WTC11 (cell line): ENCODE results near the gene PLEKHO2. TPM values are rescaled to one million over a fixed set of nuclear protein-coding genes. Genes with fewer than 3 reads are reported as not detected.

Experiments
- ATAC-seq: fragments of 200-7000 bp; cut with Tn5 transposase; 2 replicates; pipeline ENCODE4 v1.10.0; 2021; ENCODE audit warnings: mild to moderate bottlenecking, moderate library complexity
- CTCF ChIA-PET: fragments of 300-600 bp; sonication (Branson Sonifier 250); formaldehyde crosslinking; loops from one replicate; lab custom pipeline; 2021; ENCODE audit warnings: antibody characterized with exemption; lab: Charles Lee
- POLR2A ChIA-PET: fragments of 350-600 bp; sonication (Branson Sonifier 250); formaldehyde crosslinking; loops from one replicate; lab custom pipeline; 2021; ENCODE audit warnings: antibody characterized with exemption; lab: Charles Lee
- DNase-seq: peaks from one replicate; pipeline ENCODE4 v3.0.0; 2021; ENCODE audit warnings: low spot score
- H3K27ac Mint-ChIP-seq: 2 replicates; pipeline ENCODE4 v1.8.0; 2021; ENCODE audit warnings: mixed read lengths
- H3K27me3 Mint-ChIP-seq: 2 replicates; pipeline ENCODE4 v1.8.0; 2021; ENCODE audit warnings: low read depth, mild to moderate bottlenecking, moderate library complexity, mixed read lengths
- H3K36me3 Mint-ChIP-seq: 2 replicates; pipeline ENCODE4 v1.8.0; 2021; ENCODE audit warnings: mixed read lengths
- H3K4me1 Mint-ChIP-seq: 2 replicates; pipeline ENCODE4 v1.8.0; 2022; ENCODE audit warnings: mixed read lengths
- H3K4me3 Mint-ChIP-seq: 2 replicates; pipeline ENCODE4 v1.8.0; 2021; ENCODE audit warnings: mild to moderate bottlenecking, moderate library complexity, mixed read lengths
- H3K9me3 Mint-ChIP-seq: 2 replicates; pipeline ENCODE4 v1.8.0; 2021; ENCODE audit warnings: mixed read lengths
- ATF1 ChIP-seq: sonication (generic); formaldehyde crosslinking; IDR thresholded peaks from 2 replicates; pipeline ENCODE4 v1.8.1; 2023; ENCODE audit warnings: mild to moderate bottlenecking, moderate library complexity, missing genetic modification reagents
- ATF3 ChIP-seq: sonication (generic); formaldehyde crosslinking; conservative IDR thresholded peaks from 2 replicates; pipeline ENCODE4 v1.8.1; 2022; ENCODE audit warnings: mild to moderate bottlenecking, missing genetic modification reagents
- ESRRA ChIP-seq: sonication (generic); formaldehyde crosslinking; IDR thresholded peaks from 2 replicates; pipeline ENCODE4 v1.8.1; 2022; ENCODE audit warnings: mild to moderate bottlenecking, missing genetic modification reagents, borderline replicate concordance
- FOXK1 ChIP-seq: sonication (generic); formaldehyde crosslinking; IDR thresholded peaks from 2 replicates; pipeline ENCODE4 v1.8.0; 2022; ENCODE audit warnings: mild to moderate bottlenecking, moderate library complexity, missing genetic modification reagents
- FOXP4 ChIP-seq: sonication (generic); formaldehyde crosslinking; IDR thresholded peaks from 2 replicates; pipeline ENCODE4 v1.8.0; 2022; ENCODE audit warnings: mild to moderate bottlenecking, missing genetic modification reagents
- GTF2I ChIP-seq: fragments of 250-450 bp; sonication (Bioruptor Pico); conservative IDR thresholded peaks from 2 replicates; pipeline ENCODE4 v1.4.0; 2021; ENCODE audit warnings: mild to moderate bottlenecking
- IRF2 ChIP-seq: sonication (generic); formaldehyde crosslinking; IDR thresholded peaks from 2 replicates; pipeline ENCODE4 v1.8.0; 2022; ENCODE audit warnings: low read depth, missing genetic modification reagents, borderline replicate concordance
- NFE2L1 ChIP-seq: sonication (generic); formaldehyde crosslinking; IDR thresholded peaks from 2 replicates; pipeline ENCODE4 v1.8.1; 2023; ENCODE audit warnings: missing genetic modification reagents
- NR2C2 ChIP-seq: sonication (generic); formaldehyde crosslinking; IDR thresholded peaks from 2 replicates; pipeline ENCODE4 v1.8.0; 2022; ENCODE audit warnings: mild to moderate bottlenecking, missing genetic modification reagents
- OVOL2 ChIP-seq: fragments of 250-450 bp; sonication (Bioruptor Pico); IDR thresholded peaks from 2 replicates; pipeline ENCODE4 v1.9.0; 2021; ENCODE audit warnings: mild to moderate bottlenecking, borderline replicate concordance
- TCF7 ChIP-seq: sonication (generic); formaldehyde crosslinking; IDR thresholded peaks from 2 replicates; pipeline ENCODE4 v1.8.0; 2022; ENCODE audit warnings: mild to moderate bottlenecking, low read depth, missing genetic modification reagents, moderate library complexity
- ZNF219 ChIP-seq: sonication (generic); formaldehyde crosslinking; IDR thresholded peaks from 2 replicates; pipeline ENCODE4 v1.8.0; 2023; ENCODE audit warnings: missing genetic modification reagents, mild to moderate bottlenecking, borderline replicate concordance
- ZNF396 ChIP-seq: fragments of 250-450 bp; sonication (Bioruptor Pico); IDR thresholded peaks from 2 replicates; pipeline ENCODE4 v1.8.0; 2021; ENCODE audit warnings: mild to moderate bottlenecking, moderate library complexity, borderline replicate concordance
- ZNF416 ChIP-seq: fragments of 250-450 bp; sonication (Bioruptor Pico); IDR thresholded peaks from 2 replicates; pipeline ENCODE4 v1.9.0; 2021; ENCODE audit warnings: mild to moderate bottlenecking, inconsistent platforms
- ZSCAN18 ChIP-seq: fragments of 250-450 bp; sonication (Bioruptor Pico); IDR thresholded peaks from 2 replicates; pipeline ENCODE4 v2.1.2; 2022; ENCODE audit warnings: mild to moderate bottlenecking, moderate library complexity
- total RNA-seq: library from RNA; stranded (reverse); gene quantifications from 3 replicates; pipeline ENCODE4 v1.2.3, GENCODE V29; 2021
- TF ChIP-seq, protein P1 (sequence below): sonication (generic); formaldehyde crosslinking; IDR thresholded peaks from 2 replicates; pipeline ENCODE4 v1.8.0; 2022; ENCODE audit warnings: mild to moderate bottlenecking, missing genetic modification reagents
- TF ChIP-seq, protein P2 (sequence below): sonication (generic); formaldehyde crosslinking; IDR thresholded peaks from 2 replicates; pipeline ENCODE4 v1.8.1; 2023; ENCODE audit warnings: mild to moderate bottlenecking, missing genetic modification reagents, borderline replicate concordance
- TF ChIP-seq, protein P3 (sequence below): fragments of 250-450 bp; sonication (Bioruptor Pico); IDR thresholded peaks from 2 replicates; pipeline ENCODE4 v1.9.0; 2021; ENCODE audit warnings: mild to moderate bottlenecking, borderline replicate concordance

The PLEKHO2 gene
- total RNA-seq, 1 experiment from 2014 or later, result 22.1 TPM

DNA sequence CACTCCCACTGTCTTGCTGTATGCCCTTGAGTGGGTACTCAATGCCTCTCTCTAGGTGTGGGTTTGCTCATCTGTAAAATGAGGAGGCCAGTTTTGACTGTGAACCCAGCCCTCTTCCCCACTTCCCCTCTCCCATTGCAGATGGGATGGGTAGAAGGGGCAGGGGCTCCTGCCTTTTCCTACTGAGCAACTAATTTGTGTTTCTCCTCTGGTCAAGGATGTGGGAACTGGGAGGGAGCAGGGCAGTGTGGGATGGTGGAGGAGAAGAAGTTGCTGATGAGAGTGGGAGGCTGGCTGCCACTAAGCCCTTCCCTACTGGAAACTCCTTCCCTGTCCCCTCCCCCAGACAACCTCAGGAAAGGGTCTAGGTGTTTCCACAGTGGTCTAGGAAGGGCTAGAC lies 49.8 kb downstream of the PLEKHO2 start:
- ChIA-PET CTCF (interaction anchor here (0.6 kb wide), 1 partner anchor 56 kb away, joined by 3 read pairs; no protein-coding TSS in a partner anchor), POLR2A (no interaction called here)
- Mint-ChIP-seq H3K4me1 (peaks cover 45% of the 10 kb centered on the region), H3K36me3 (no peaks in the 10 kb centered on the region), H3K27ac (no peak overlapping the region), H3K9me3 (no peaks in the 10 kb centered on the region), H3K4me3 (no peak overlapping the region), H3K27me3 (no peaks in the 10 kb centered on the region)
- no peak for ATAC-seq
- DNase-seq, result no peak
- no peak for TF ChIP-seq ZNF219
- no peak for TF ChIP-seq GTF2I (CRISPR knock-in tag)
- TF ChIP-seq, protein P1, sequence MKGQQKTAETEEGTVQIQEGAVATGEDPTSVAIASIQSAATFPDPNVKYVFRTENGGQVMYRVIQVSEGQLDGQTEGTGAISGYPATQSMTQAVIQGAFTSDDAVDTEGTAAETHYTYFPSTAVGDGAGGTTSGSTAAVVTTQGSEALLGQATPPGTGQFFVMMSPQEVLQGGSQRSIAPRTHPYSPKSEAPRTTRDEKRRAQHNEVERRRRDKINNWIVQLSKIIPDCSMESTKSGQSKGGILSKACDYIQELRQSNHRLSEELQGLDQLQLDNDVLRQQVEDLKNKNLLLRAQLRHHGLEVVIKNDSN (CRISPR knock-in tag), result no peak
- no peak for TF ChIP-seq ATF3 (CRISPR knock-in tag)
- no peak for TF ChIP-seq ZSCAN18 (CRISPR knock-in tag)
- no peak for TF ChIP-seq ZNF396 (CRISPR knock-in tag)
- TF ChIP-seq, protein P2, sequence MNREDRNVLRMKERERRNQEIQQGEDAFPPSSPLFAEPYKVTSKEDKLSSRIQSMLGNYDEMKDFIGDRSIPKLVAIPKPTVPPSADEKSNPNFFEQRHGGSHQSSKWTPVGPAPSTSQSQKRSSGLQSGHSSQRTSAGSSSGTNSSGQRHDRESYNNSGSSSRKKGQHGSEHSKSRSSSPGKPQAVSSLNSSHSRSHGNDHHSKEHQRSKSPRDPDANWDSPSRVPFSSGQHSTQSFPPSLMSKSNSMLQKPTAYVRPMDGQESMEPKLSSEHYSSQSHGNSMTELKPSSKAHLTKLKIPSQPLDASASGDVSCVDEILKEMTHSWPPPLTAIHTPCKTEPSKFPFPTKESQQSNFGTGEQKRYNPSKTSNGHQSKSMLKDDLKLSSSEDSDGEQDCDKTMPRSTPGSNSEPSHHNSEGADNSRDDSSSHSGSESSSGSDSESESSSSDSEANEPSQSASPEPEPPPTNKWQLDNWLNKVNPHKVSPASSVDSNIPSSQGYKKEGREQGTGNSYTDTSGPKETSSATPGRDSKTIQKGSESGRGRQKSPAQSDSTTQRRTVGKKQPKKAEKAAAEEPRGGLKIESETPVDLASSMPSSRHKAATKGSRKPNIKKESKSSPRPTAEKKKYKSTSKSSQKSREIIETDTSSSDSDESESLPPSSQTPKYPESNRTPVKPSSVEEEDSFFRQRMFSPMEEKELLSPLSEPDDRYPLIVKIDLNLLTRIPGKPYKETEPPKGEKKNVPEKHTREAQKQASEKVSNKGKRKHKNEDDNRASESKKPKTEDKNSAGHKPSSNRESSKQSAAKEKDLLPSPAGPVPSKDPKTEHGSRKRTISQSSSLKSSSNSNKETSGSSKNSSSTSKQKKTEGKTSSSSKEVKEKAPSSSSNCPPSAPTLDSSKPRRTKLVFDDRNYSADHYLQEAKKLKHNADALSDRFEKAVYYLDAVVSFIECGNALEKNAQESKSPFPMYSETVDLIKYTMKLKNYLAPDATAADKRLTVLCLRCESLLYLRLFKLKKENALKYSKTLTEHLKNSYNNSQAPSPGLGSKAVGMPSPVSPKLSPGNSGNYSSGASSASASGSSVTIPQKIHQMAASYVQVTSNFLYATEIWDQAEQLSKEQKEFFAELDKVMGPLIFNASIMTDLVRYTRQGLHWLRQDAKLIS, result no peak
- TF ChIP-seq FOXP4 (CRISPR knock-in tag), result no peak
- no peak for TF ChIP-seq NFE2L1
- no peak for TF ChIP-seq NR2C2 (CRISPR knock-in tag)
- TF ChIP-seq IRF2 (CRISPR knock-in tag), result no peak
- TF ChIP-seq ESRRA (CRISPR knock-in tag), result no peak
- no peak for TF ChIP-seq ATF1
- TF ChIP-seq ZNF416 (CRISPR knock-in tag), result no peak
- TF ChIP-seq, protein P3, sequence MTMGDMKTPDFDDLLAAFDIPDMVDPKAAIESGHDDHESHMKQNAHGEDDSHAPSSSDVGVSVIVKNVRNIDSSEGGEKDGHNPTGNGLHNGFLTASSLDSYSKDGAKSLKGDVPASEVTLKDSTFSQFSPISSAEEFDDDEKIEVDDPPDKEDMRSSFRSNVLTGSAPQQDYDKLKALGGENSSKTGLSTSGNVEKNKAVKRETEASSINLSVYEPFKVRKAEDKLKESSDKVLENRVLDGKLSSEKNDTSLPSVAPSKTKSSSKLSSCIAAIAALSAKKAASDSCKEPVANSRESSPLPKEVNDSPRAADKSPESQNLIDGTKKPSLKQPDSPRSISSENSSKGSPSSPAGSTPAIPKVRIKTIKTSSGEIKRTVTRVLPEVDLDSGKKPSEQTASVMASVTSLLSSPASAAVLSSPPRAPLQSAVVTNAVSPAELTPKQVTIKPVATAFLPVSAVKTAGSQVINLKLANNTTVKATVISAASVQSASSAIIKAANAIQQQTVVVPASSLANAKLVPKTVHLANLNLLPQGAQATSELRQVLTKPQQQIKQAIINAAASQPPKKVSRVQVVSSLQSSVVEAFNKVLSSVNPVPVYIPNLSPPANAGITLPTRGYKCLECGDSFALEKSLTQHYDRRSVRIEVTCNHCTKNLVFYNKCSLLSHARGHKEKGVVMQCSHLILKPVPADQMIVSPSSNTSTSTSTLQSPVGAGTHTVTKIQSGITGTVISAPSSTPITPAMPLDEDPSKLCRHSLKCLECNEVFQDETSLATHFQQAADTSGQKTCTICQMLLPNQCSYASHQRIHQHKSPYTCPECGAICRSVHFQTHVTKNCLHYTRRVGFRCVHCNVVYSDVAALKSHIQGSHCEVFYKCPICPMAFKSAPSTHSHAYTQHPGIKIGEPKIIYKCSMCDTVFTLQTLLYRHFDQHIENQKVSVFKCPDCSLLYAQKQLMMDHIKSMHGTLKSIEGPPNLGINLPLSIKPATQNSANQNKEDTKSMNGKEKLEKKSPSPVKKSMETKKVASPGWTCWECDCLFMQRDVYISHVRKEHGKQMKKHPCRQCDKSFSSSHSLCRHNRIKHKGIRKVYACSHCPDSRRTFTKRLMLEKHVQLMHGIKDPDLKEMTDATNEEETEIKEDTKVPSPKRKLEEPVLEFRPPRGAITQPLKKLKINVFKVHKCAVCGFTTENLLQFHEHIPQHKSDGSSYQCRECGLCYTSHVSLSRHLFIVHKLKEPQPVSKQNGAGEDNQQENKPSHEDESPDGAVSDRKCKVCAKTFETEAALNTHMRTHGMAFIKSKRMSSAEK (CRISPR knock-in tag), result no peak
- TF ChIP-seq TCF7, result no peak
- no peak for TF ChIP-seq OVOL2
- no peak for TF ChIP-seq FOXK1 (CRISPR knock-in tag)
